ENCODE measurements around the gene CLEC16A. TPM values are rescaled to one million over a fixed set of nuclear protein-coding genes. Genes with fewer than 3 reads are reported as not detected.

CLEC16A gene
- total and polyA plus RNA-seq, 5 donors from 2014 or later, result 11.8 to 38.9 (median 12.3) TPM

GRCh38 chr16:11211977-11212797, 267.8 kb downstream of the CLEC16A start:
- Mint-ChIP-seq H3K27ac (no peak overlapping the region), H3K36me3 (no peaks in the 10 kb centered on the region), H3K9me3 (peaks cover 0 to 10% (median 0%) of the 10 kb centered on the region in 7 donors), H3K4me1 (peaks cover 0 to 2% (median under 1%) of the 10 kb centered on the region in 4 donors), H3K27me3 (no peaks in the 10 kb centered on the region), H3K4me3 (no peak overlapping the region)
- no peaks in the 10 kb centered on the region for H3K36me3 ChIP-seq (ENCODE audit: control insufficient read depth, insufficient read depth, low read length)
- H3K4me3 ChIP-seq (ENCODE audit: low read depth, low read length), result no peak overlapping the region
- peaks cover 2 to 7% of the 10 kb centered on the region in 2 experiments for H3K9me3 ChIP-seq (ENCODE audit: control insufficient read depth in 2 of 2, low read length in 2 of 2)
- no peak for DNase-seq
- ATAC-seq (ENCODE audit: low read depth in 2 of 2), result no peak
- H3K4me1 ChIP-seq (ENCODE audit: control insufficient read depth, insufficient read depth, low read length, poor library complexity, severe bottlenecking), result no peaks in the 10 kb centered on the region
- H3K27me3 ChIP-seq (ENCODE audit: control insufficient read depth, insufficient read depth, low read length), result no peaks in the 10 kb centered on the region
- no peak overlapping the region for H3K27ac ChIP-seq (ENCODE audit: insufficient read depth, low read length, poor library complexity, severe bottlenecking)

GRCh38 chr16:11212798-11213196, 268.4 kb downstream of the CLEC16A start:
- Histone ChIP-seq H3K4me3 (ENCODE audit: low read depth, low read length) (no peak overlapping the region), H3K27me3 (ENCODE audit: control insufficient read depth, insufficient read depth, low read length) (no peaks in the 10 kb centered on the region), H3K36me3 (ENCODE audit: control insufficient read depth, insufficient read depth, low read length) (no peaks in the 10 kb centered on the region), H3K27ac (ENCODE audit: insufficient read depth, low read length, poor library complexity, severe bottlenecking) (no peak overlapping the region), H3K9me3 (ENCODE audit: control insufficient read depth in 2 of 2, low read length in 2 of 2) (peaks cover 0 to 2% of the 10 kb centered on the region in 2 experiments), H3K4me1 (ENCODE audit: control insufficient read depth, insufficient read depth, low read length, poor library complexity, severe bottlenecking) (no peaks in the 10 kb centered on the region)
- Mint-ChIP-seq H3K27me3 (no peaks in the 10 kb centered on the region), H3K9me3 (peaks cover 0 to 13% (median 3%) of the 10 kb centered on the region in 7 donors), H3K27ac (no peak overlapping the region), H3K4me1 (no peaks in the 10 kb centered on the region), H3K36me3 (no peaks in the 10 kb centered on the region), H3K4me3 (no peak overlapping the region)
- ATAC-seq (ENCODE audit: low read depth in 2 of 2) (no peak), DNase-seq (no peak)

GRCh38 chr16:11213373-11213772, 269.0 kb downstream of the CLEC16A start:
- Histone ChIP-seq H3K4me1 (ENCODE audit: control insufficient read depth, insufficient read depth, low read length, poor library complexity, severe bottlenecking) (no peaks in the 10 kb centered on the region), H3K27ac (ENCODE audit: insufficient read depth, low read length, poor library complexity, severe bottlenecking) (no peak overlapping the region), H3K4me3 (ENCODE audit: low read depth, low read length) (no peak overlapping the region), H3K9me3 (ENCODE audit: control insufficient read depth in 2 of 2, low read length in 2 of 2) (peaks cover 0 to 5% of the 10 kb centered on the region in 2 experiments), H3K36me3 (ENCODE audit: control insufficient read depth, insufficient read depth, low read length) (no peaks in the 10 kb centered on the region), H3K27me3 (ENCODE audit: control insufficient read depth, insufficient read depth, low read length) (no peaks in the 10 kb centered on the region)
- Mint-ChIP-seq H3K4me1 (no peaks in the 10 kb centered on the region), H3K9me3 (peaks cover 0 to 16% (median 2%) of the 10 kb centered on the region in 7 donors), H3K27ac (no peak overlapping the region), H3K27me3 (no peaks in the 10 kb centered on the region), H3K36me3 (no peaks in the 10 kb centered on the region), H3K4me3 (no peak overlapping the region)
- no peak for DNase-seq
- no peak for ATAC-seq (ENCODE audit: low read depth in 2 of 2)

- Histone ChIP-seq H3K4me3 (ENCODE audit: low read depth, low read length) (no peak overlapping the region), H3K27me3 (ENCODE audit: control insufficient read depth, insufficient read depth, low read length) (no peaks in the 10 kb centered on the region), H3K27ac (ENCODE audit: insufficient read depth, low read length, poor library complexity, severe bottlenecking) (no peak overlapping the region), H3K36me3 (ENCODE audit: control insufficient read depth, insufficient read depth, low read length) (no peaks in the 10 kb centered on the region), H3K4me1 (ENCODE audit: control insufficient read depth, insufficient read depth, low read length, poor library complexity, severe bottlenecking) (no peaks in the 10 kb centered on the region), H3K9me3 (ENCODE audit: control insufficient read depth in 2 of 2, low read length in 2 of 2) (peaks cover 0 to 9% of the 10 kb centered on the region in 2 experiments)
- Mint-ChIP-seq H3K27me3 (no peaks in the 10 kb centered on the region), H3K9me3 (peaks cover 0 to 16% (median 2%) of the 10 kb centered on the region in 7 donors), H3K4me3 (no peak overlapping the region), H3K4me1 (peaks cover 0 to 2% (median 0%) of the 10 kb centered on the region in 4 donors), H3K27ac (no peak overlapping the region), H3K36me3 (no peaks in the 10 kb centered on the region)
- DNase-seq (no peak), ATAC-seq (ENCODE audit: low read depth in 2 of 2) (no peak)
These were observed 269.4 kb downstream of the CLEC16A start for GRCh38 chr16:11213799-11214198.

GRCh38 chr16:11215935-11216556, 271.7 kb downstream of the CLEC16A start:
- Histone ChIP-seq H3K27me3 (ENCODE audit: control insufficient read depth, insufficient read depth, low read length) (no peaks in the 10 kb centered on the region), H3K4me1 (ENCODE audit: control insufficient read depth, insufficient read depth, low read length, poor library complexity, severe bottlenecking) (no peaks in the 10 kb centered on the region), H3K9me3 (ENCODE audit: control insufficient read depth in 2 of 2, low read length in 2 of 2) (peaks cover 0 to 9% of the 10 kb centered on the region in 2 experiments), H3K27ac (ENCODE audit: insufficient read depth, low read length, poor library complexity, severe bottlenecking) (no peak overlapping the region), H3K36me3 (ENCODE audit: control insufficient read depth, insufficient read depth, low read length) (no peaks in the 10 kb centered on the region), H3K4me3 (ENCODE audit: low read depth, low read length) (no peak overlapping the region)
- ATAC-seq (ENCODE audit: low read depth in 2 of 2), result no peak
- Mint-ChIP-seq H3K9me3 (peaks cover 0 to 16% (median 0%) of the 10 kb centered on the region in 7 donors), H3K4me3 (no peak overlapping the region), H3K36me3 (no peaks in the 10 kb centered on the region), H3K27me3 (no peaks in the 10 kb centered on the region), H3K4me1 (peaks cover 0 to 11% (median 3%) of the 10 kb centered on the region in 4 donors), H3K27ac (peak overlapping the region in 1 of 3 donors; percentile 1)
- no peak for DNase-seq

GRCh38 chr16:11217651-11218603, 273.6 kb downstream of the CLEC16A start:
- H3K27ac ChIP-seq (ENCODE audit: insufficient read depth, low read length, poor library complexity, severe bottlenecking), result no peak overlapping the region
- DNase-seq (no peak), ATAC-seq (ENCODE audit: low read depth in 2 of 2) (no peak)
- Mint-ChIP-seq H3K4me1 (peaks cover 0 to 19% (median 7%) of the 10 kb centered on the region in 4 donors), H3K27ac (no peak overlapping the region), H3K9me3 (peaks cover 0 to 16% (median 0%) of the 10 kb centered on the region in 7 donors), H3K36me3 (no peaks in the 10 kb centered on the region), H3K4me3 (peak overlapping the region in 1 of 4 donors; percentile 38), H3K27me3 (no peaks in the 10 kb centered on the region)
- no peaks in the 10 kb centered on the region for H3K36me3 ChIP-seq (ENCODE audit: control insufficient read depth, insufficient read depth, low read length)
- peaks cover 0 to 9% of the 10 kb centered on the region in 2 experiments for H3K9me3 ChIP-seq (ENCODE audit: control insufficient read depth in 2 of 2, low read length in 2 of 2)
- no peak overlapping the region for H3K4me3 ChIP-seq (ENCODE audit: low read depth, low read length)
- H3K4me1 ChIP-seq (ENCODE audit: control insufficient read depth, insufficient read depth, low read length, poor library complexity, severe bottlenecking), result no peaks in the 10 kb centered on the region
- H3K27me3 ChIP-seq (ENCODE audit: control insufficient read depth, insufficient read depth, low read length), result no peaks in the 10 kb centered on the region

- Mint-ChIP-seq H3K27ac (peak overlapping the region in 1 of 3 donors; percentile 60), H3K9me3 (peaks cover 0 to 16% (median 0%) of the 10 kb centered on the region in 7 donors), H3K4me1 (peaks cover 0 to 24% (median 11%) of the 10 kb centered on the region in 4 donors), H3K27me3 (no peaks in the 10 kb centered on the region), H3K36me3 (no peaks in the 10 kb centered on the region), H3K4me3 (no peak overlapping the region)
- Histone ChIP-seq H3K36me3 (ENCODE audit: control insufficient read depth, insufficient read depth, low read length) (no peaks in the 10 kb centered on the region), H3K9me3 (ENCODE audit: control insufficient read depth in 2 of 2, low read length in 2 of 2) (peaks cover 0 to 9% of the 10 kb centered on the region in 2 experiments), H3K4me3 (ENCODE audit: low read depth, low read length) (no peak overlapping the region), H3K27ac (ENCODE audit: insufficient read depth, low read length, poor library complexity, severe bottlenecking) (no peak overlapping the region), H3K4me1 (ENCODE audit: control insufficient read depth, insufficient read depth, low read length, poor library complexity, severe bottlenecking) (peaks cover 6% of the 10 kb centered on the region), H3K27me3 (ENCODE audit: control insufficient read depth, insufficient read depth, low read length) (no peaks in the 10 kb centered on the region)
- ATAC-seq (ENCODE audit: low read depth in 2 of 2) (no peak), DNase-seq (peak in 1 of 3 donors; percentile 26)
These were observed 274.2 kb downstream of the CLEC16A start for GRCh38 chr16:11218604-11218962.
